B cell (primary cell): ENCODE results near the gene ESPN.

Experiments
- EZH2 ChIP-seq: IDR thresholded peaks from 2 replicates; pipeline ENCODE4 v1.6.1; 2012; ENCODE audit warnings: borderline replicate concordance, low read depth, mild to moderate bottlenecking, moderate library complexity, low read length; ENCODE audit not compliant: insufficient read depth, poor library complexity, severe bottlenecking
- TF ChIP-seq, protein P1 (sequence below): fragments of 200-600 bp; IDR thresholded peaks from one replicate; pipeline ENCODE4 v1.8.0; 2022; ENCODE audit warnings: antibody characterized with exemption, mild to moderate bottlenecking

- TF ChIP-seq, protein P1, sequence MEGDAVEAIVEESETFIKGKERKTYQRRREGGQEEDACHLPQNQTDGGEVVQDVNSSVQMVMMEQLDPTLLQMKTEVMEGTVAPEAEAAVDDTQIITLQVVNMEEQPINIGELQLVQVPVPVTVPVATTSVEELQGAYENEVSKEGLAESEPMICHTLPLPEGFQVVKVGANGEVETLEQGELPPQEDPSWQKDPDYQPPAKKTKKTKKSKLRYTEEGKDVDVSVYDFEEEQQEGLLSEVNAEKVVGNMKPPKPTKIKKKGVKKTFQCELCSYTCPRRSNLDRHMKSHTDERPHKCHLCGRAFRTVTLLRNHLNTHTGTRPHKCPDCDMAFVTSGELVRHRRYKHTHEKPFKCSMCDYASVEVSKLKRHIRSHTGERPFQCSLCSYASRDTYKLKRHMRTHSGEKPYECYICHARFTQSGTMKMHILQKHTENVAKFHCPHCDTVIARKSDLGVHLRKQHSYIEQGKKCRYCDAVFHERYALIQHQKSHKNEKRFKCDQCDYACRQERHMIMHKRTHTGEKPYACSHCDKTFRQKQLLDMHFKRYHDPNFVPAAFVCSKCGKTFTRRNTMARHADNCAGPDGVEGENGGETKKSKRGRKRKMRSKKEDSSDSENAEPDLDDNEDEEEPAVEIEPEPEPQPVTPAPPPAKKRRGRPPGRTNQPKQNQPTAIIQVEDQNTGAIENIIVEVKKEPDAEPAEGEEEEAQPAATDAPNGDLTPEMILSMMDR: no peak
- TF ChIP-seq EZH2: no peak
These were observed 24.4 kb downstream of the ESPN start for GRCh38 chr1:6448749-6449631.
